ENCODE measurements around the gene DHX9. TPM values are rescaled to one million over a fixed set of nuclear protein-coding genes. Genes with fewer than 3 reads are reported as not detected.

The DHX9 gene
- total and polyA plus RNA-seq, 10 of the 15 experiments (the other 5 are each of a cell fraction or from before 2014, with no cell fraction given): 90.7 to 234 (median 217) TPM

DNA sequence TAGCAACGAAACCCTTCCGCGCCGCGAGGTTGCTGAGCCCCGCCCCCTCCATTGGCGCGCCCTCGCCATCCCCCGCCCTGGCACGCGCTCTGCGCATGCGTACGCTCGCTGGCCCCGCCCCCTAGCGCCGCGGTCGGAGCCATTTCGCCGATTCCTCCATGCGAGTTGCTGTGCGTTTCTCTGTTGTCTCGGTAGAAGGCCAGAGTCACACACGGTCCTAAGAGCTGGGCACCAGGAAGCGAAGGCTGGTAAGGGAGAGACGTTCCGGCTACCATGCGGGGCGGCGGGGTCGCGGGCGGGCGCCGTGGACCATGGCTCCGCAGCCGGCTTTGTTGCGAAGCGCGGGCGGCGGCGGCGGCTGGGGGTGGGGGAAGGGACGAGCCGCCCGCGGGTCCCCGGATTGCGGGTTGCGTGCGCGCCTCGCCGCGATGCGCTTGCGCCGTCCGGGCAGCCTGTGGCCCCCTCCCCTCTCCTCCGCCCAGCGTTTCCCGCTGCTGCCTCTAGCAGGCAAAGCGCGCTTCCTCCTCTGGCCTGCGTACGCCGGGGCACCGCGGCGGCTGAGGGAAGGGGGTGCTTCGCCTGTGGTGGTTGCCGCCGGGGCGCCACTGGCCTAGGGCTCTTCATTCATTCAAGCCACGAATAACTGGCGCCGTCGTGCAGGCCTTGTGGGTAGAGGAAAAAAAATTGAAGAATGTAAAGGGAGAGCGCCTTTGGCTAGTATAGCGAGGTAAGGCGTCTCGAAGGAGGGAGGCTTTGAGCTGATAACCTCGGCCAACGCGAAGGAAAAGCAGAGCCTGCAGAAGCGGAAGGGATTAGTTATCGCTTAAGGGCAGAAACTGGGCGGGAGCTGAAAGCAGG, at the start of gene DHX9 (continued):
- peak; percentile 79 for TF ChIP-seq SMARCA5 (IDR thresholded peaks at IDR 0.05)
- no peak for TF ChIP-seq JUND (IDR thresholded peaks at IDR 0.05; ENCODE audit: low read depth, low read length)
- peak; percentile 29; the same call in 1 of the 2 replicates for TF ChIP-seq RFX5 (IDR thresholded peaks at IDR 0.05; ENCODE audit: low read depth, low read length)
- TF ChIP-seq IKZF1 (conservative IDR thresholded peaks at IDR 0.05): peak; percentile 84
- TF ChIP-seq CBFB (IDR thresholded peaks at IDR 0.05; ENCODE audit: low read depth): peak; percentile 72
- peak; percentile 77 for TF ChIP-seq MYC (IDR thresholded peaks at IDR 0.05; ENCODE audit: insufficient read depth, insufficient read length, insufficient replicate concordance, low read length, severe bottlenecking)
- peak; percentile 8 to 61; a peak in 2 of 4 replicates for TF ChIP-seq BHLHE40 (IDR thresholded peaks at IDR 0.05; ENCODE audit: borderline replicate concordance in 1 of 2, low read depth in 2 of 2, low read length in 1 of 2)
- TF ChIP-seq RBBP5 (conservative IDR thresholded peaks at IDR 0.05): no peak
- no peak for TF ChIP-seq EZH2 (IDR thresholded peaks at IDR 0.05; ENCODE audit: borderline replicate concordance, control insufficient read depth, low read depth, low read length)
- TF ChIP-seq ZSCAN29 (IDR thresholded peaks at IDR 0.05): no peak
- TF ChIP-seq, protein P1, sequence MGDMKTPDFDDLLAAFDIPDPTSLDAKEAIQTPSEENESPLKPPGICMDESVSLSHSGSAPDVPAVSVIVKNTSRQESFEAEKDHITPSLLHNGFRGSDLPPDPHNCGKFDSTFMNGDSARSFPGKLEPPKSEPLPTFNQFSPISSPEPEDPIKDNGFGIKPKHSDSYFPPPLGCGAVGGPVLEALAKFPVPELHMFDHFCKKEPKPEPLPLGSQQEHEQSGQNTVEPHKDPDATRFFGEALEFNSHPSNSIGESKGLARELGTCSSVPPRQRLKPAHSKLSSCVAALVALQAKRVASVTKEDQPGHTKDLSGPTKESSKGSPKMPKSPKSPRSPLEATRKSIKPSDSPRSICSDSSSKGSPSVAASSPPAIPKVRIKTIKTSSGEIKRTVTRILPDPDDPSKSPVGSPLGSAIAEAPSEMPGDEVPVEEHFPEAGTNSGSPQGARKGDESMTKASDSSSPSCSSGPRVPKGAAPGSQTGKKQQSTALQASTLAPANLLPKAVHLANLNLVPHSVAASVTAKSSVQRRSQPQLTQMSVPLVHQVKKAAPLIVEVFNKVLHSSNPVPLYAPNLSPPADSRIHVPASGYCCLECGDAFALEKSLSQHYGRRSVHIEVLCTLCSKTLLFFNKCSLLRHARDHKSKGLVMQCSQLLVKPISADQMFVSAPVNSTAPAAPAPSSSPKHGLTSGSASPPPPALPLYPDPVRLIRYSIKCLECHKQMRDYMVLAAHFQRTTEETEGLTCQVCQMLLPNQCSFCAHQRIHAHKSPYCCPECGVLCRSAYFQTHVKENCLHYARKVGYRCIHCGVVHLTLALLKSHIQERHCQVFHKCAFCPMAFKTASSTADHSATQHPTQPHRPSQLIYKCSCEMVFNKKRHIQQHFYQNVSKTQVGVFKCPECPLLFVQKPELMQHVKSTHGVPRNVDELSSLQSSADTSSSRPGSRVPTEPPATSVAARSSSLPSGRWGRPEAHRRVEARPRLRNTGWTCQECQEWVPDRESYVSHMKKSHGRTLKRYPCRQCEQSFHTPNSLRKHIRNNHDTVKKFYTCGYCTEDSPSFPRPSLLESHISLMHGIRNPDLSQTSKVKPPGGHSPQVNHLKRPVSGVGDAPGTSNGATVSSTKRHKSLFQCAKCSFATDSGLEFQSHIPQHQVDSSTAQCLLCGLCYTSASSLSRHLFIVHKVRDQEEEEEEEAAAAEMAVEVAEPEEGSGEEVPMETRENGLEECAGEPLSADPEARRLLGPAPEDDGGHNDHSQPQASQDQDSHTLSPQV (IDR thresholded peaks at IDR 0.05): no peak; the same call in 1 of the 2 replicates
- peak; percentile 86 for TF ChIP-seq TAF1 (IDR thresholded peaks at IDR 0.05; ENCODE audit: borderline replicate concordance, low read depth, low read length)
- no peak for TF ChIP-seq EED (IDR thresholded peaks at IDR 0.05; ENCODE audit: low read depth)
- TF ChIP-seq, protein P2, sequence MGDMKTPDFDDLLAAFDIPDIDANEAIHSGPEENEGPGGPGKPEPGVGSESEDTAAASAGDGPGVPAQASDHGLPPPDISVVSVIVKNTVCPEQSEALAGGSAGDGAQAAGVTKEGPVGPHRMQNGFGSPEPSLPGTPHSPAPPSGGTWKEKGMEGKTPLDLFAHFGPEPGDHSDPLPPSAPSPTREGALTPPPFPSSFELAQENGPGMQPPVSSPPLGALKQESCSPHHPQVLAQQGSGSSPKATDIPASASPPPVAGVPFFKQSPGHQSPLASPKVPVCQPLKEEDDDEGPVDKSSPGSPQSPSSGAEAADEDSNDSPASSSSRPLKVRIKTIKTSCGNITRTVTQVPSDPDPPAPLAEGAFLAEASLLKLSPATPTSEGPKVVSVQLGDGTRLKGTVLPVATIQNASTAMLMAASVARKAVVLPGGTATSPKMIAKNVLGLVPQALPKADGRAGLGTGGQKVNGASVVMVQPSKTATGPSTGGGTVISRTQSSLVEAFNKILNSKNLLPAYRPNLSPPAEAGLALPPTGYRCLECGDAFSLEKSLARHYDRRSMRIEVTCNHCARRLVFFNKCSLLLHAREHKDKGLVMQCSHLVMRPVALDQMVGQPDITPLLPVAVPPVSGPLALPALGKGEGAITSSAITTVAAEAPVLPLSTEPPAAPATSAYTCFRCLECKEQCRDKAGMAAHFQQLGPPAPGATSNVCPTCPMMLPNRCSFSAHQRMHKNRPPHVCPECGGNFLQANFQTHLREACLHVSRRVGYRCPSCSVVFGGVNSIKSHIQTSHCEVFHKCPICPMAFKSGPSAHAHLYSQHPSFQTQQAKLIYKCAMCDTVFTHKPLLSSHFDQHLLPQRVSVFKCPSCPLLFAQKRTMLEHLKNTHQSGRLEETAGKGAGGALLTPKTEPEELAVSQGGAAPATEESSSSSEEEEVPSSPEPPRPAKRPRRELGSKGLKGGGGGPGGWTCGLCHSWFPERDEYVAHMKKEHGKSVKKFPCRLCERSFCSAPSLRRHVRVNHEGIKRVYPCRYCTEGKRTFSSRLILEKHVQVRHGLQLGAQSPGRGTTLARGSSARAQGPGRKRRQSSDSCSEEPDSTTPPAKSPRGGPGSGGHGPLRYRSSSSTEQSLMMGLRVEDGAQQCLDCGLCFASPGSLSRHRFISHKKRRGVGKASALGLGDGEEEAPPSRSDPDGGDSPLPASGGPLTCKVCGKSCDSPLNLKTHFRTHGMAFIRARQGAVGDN (IDR thresholded peaks at IDR 0.05): peak; percentile 81
- TF ChIP-seq TCF12 (IDR thresholded peaks at IDR 0.05; ENCODE audit: low read depth, low read length): peak; percentile 2; the same call in 1 of the 2 replicates
- TF ChIP-seq, protein P3, sequence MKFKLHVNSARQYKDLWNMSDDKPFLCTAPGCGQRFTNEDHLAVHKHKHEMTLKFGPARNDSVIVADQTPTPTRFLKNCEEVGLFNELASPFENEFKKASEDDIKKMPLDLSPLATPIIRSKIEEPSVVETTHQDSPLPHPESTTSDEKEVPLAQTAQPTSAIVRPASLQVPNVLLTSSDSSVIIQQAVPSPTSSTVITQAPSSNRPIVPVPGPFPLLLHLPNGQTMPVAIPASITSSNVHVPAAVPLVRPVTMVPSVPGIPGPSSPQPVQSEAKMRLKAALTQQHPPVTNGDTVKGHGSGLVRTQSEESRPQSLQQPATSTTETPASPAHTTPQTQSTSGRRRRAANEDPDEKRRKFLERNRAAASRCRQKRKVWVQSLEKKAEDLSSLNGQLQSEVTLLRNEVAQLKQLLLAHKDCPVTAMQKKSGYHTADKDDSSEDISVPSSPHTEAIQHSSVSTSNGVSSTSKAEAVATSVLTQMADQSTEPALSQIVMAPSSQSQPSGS (IDR thresholded peaks at IDR 0.05; ENCODE audit: low read length): no peak
- TF ChIP-seq STAT1 (conservative IDR thresholded peaks at IDR 0.05): peak; percentile 86; the same call in 1 of the 2 replicates
